CD8-positive, alpha-beta memory T cell (primary cell): Measurements from ENCODE around the gene TNFRSF1B. TPM values are rescaled to one million over a fixed set of nuclear protein-coding genes. Genes with fewer than 3 reads are reported as not detected.

ENCODE experiments used
- CTCF ChIA-PET: fragments of 350-600 bp; sonication (Branson Sonifier 250); formaldehyde crosslinking; loops from one replicate; lab custom pipeline; 2021; ENCODE audit warnings: antibody characterized with exemption; lab: Charles Lee
- POLR2A ChIA-PET: fragments of 350-600 bp; sonication (Branson Sonifier 250); formaldehyde crosslinking; loops from one replicate; lab custom pipeline; 2021; ENCODE audit warnings: antibody characterized with exemption; lab: Charles Lee
- DNase-seq, 5 donors: peaks; one replicate each; pipeline versions ENCODE4 v3.0.0 to v3.0.0-alpha.2; 2020 to 2022; ENCODE audit warnings: mixed read lengths in 1 of 5
- H3K27ac ChIP-seq: one replicate; pipeline ENCODE4 v1.7.0; 2013; ENCODE audit warnings: low read depth, mild to moderate bottlenecking, low read length, moderate library complexity
- H3K27me3 ChIP-seq: 2 replicates; pipeline ENCODE4 v1.7.0; 2013; ENCODE audit warnings: low read length, mild to moderate bottlenecking; ENCODE audit not compliant: insufficient read depth, poor library complexity, severe bottlenecking
- H3K36me3 ChIP-seq: 2 replicates; pipeline ENCODE4 v1.7.0; 2013; ENCODE audit warnings: mild to moderate bottlenecking, low read length, moderate library complexity; ENCODE audit not compliant: insufficient read depth
- H3K4me1 ChIP-seq: 2 replicates; pipeline ENCODE4 v1.7.0; 2013; ENCODE audit warnings: mild to moderate bottlenecking, low read length, moderate library complexity; ENCODE audit not compliant: insufficient read depth
- H3K4me3 ChIP-seq: 2 replicates; pipeline ENCODE4 v1.7.0; 2013; ENCODE audit warnings: mild to moderate bottlenecking, low read length
- H3K9me3 ChIP-seq: 2 replicates; pipeline ENCODE4 v1.7.0; 2013; ENCODE audit warnings: mild to moderate bottlenecking, low read length
- H3K27ac Mint-ChIP-seq, 8 donors: one replicate each; pipeline ENCODE4 v1.8.0; 2020 to 2021; ENCODE audit warnings: mixed read lengths in 8 of 8, mild to moderate bottlenecking in 6 of 8, inconsistent platforms in 3 of 8, moderate library complexity in 3 of 8
- H3K27me3 Mint-ChIP-seq, 2 donors: one replicate each; pipeline ENCODE4 v1.8.0; 2020 to 2021; ENCODE audit warnings: mixed read lengths in 2 of 2, mild to moderate bottlenecking in 1 of 2, moderate library complexity in 1 of 2
- H3K36me3 Mint-ChIP-seq, 3 donors: one replicate each; pipeline ENCODE4 v1.8.0; 2020 to 2021; ENCODE audit warnings: mixed read lengths in 3 of 3, inconsistent platforms in 1 of 3, mild to moderate bottlenecking in 1 of 3
- H3K4me1 Mint-ChIP-seq, 3 donors: one replicate each; pipeline ENCODE4 v1.8.0; 2020 to 2021; ENCODE audit warnings: mixed read lengths in 3 of 3, inconsistent platforms in 1 of 3, mild to moderate bottlenecking in 1 of 3
- H3K4me3 Mint-ChIP-seq, 7 donors: one replicate each; pipeline ENCODE4 v1.8.0; 2020 to 2021; ENCODE audit warnings: mixed read lengths in 7 of 7, mild to moderate bottlenecking in 6 of 7, moderate library complexity in 4 of 7, inconsistent platforms in 2 of 7
- H3K9me3 Mint-ChIP-seq, 5 donors: one replicate each; pipeline ENCODE4 v1.8.0; 2020 to 2022; ENCODE audit warnings: mixed read lengths in 5 of 5, mild to moderate bottlenecking in 3 of 5, moderate library complexity in 2 of 5, inconsistent platforms in 1 of 5
- polyA plus RNA-seq: library from polyadenylated mRNA; unstranded; fragments of 300-500 nt; fragmentation: Illumina TruSeq; gene quantifications from one replicate; pipeline ENCODE4 v1.2.3, GENCODE V29; 2021
- total RNA-seq, 2 experiments: library from RNA; stranded (reverse); gene quantifications; one replicate each; pipeline ENCODE4 v1.2.3, GENCODE V29; 2021

Gene TNFRSF1B
- total and polyA plus RNA-seq, 3 experiments from 2014 or later: 164 to 174 (median 169) TPM

DNA sequence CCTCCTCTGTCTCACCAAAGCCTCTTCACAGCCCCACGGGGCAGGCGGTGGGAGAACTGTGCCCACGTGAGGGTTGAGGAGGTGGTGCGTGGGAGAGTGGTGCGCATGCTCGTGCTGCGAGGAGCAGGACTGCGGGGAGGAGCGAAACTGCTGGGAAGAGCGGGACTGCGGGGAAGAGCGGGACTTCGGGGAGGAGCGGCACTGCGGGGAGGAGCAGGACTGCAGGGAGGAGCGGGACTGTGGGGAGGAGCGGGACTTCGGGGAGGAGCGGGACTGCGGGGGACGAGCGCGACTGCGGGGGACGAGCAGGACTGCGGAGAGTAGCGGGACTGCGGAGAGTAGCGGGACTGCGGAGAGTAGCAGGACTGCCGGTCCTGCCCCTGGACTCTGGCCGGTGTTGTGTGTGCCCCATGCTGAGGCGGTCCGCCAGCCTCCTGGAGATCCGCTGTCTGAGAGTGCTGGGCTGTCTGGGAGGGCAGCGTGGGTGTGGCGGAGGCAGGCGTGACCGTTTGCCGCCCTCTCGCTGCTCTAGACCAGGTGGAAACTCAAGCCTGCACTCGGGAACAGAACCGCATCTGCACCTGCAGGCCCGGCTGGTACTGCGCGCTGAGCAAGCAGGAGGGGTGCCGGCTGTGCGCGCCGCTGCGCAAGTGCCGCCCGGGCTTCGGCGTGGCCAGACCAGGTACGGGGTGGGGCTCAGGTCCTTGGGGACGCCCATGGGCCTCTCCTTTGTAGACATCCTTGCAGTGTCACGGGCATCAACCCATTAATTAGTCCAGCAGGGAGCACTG, 24.6 kb downstream of the TNFRSF1B start:
- no peaks in the 10 kb centered on the region for H3K27me3 Mint-ChIP-seq
- Histone ChIP-seq H3K27me3 (no peaks in the 10 kb centered on the region), H3K36me3 (peaks cover 53% of the 10 kb centered on the region), H3K27ac (no peak overlapping the region), H3K9me3 (no peaks in the 10 kb centered on the region), H3K4me1 (peaks cover 9% of the 10 kb centered on the region), H3K4me3 (no peak overlapping the region)
- DNase-seq: no peak
- ChIA-PET POLR2A (no interaction called here), CTCF (interaction anchor here (0.9 to 1.5 kb wide), 5 partner anchors 9 to 429 kb away, joined by 3 to 7 read pairs (median 4); no protein-coding TSS in a partner anchor)
- no peaks in the 10 kb centered on the region for H3K9me3 Mint-ChIP-seq
- H3K4me3 Mint-ChIP-seq: peak overlapping the region in 1 of 7 donors; percentile 40
- peaks cover 10 to 86% (median 15%) of the 10 kb centered on the region in 3 donors for H3K36me3 Mint-ChIP-seq
- H3K27ac Mint-ChIP-seq: peak overlapping the region in 5 of 8 donors; percentile 15 to 94 (median 58)
- H3K4me1 Mint-ChIP-seq: peaks cover 29 to 60% (median 37%) of the 10 kb centered on the region in 3 donors

DNA sequence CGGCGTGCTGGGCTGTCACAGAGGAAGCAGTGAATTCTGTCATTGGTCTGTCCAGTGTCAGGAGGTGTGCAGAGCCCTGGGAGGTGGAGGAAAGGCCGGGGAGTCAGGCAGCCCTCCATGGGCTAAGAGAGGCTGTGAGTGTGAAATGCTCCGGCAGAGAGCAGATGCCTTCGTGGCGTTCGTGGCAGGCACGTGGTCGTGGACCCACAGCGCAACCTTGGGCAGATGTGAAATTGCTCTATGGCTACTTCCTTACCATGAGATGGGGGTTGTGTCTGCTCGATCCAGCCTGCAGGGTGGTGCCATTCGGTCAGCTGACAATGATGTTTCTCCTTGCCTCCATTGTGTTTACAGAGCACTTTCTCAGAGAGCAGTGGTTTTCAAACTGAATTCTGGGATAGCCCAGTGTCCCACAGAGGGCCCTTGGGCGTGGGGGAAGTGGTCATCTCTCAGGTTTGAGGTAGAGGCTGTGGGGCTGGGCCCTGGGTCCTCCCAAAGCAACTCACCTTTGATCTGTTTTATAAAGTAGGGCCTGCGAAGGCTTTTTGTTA, 27.9 kb downstream of the TNFRSF1B start:
- CTCF ChIA-PET: no interaction called here
- Histone ChIP-seq H3K27me3 (no peaks in the 10 kb centered on the region), H3K9me3 (no peaks in the 10 kb centered on the region), H3K4me1 (peaks cover 4% of the 10 kb centered on the region), H3K4me3 (no peak overlapping the region), H3K27ac (no peak overlapping the region), H3K36me3 (peaks cover 43% of the 10 kb centered on the region)
- DNase-seq: no peak
- H3K36me3 Mint-ChIP-seq: peaks cover 10 to 81% (median 12%) of the 10 kb centered on the region in 3 donors
- peaks cover 15 to 40% (median 17%) of the 10 kb centered on the region in 3 donors for H3K4me1 Mint-ChIP-seq
- H3K9me3 Mint-ChIP-seq: no peaks in the 10 kb centered on the region
- H3K27me3 Mint-ChIP-seq: no peaks in the 10 kb centered on the region
- POLR2A ChIA-PET: no interaction called here
- H3K27ac Mint-ChIP-seq: peak overlapping the region; percentile 35 to 94 (median 83)
- no peak overlapping the region for H3K4me3 Mint-ChIP-seq

DNA sequence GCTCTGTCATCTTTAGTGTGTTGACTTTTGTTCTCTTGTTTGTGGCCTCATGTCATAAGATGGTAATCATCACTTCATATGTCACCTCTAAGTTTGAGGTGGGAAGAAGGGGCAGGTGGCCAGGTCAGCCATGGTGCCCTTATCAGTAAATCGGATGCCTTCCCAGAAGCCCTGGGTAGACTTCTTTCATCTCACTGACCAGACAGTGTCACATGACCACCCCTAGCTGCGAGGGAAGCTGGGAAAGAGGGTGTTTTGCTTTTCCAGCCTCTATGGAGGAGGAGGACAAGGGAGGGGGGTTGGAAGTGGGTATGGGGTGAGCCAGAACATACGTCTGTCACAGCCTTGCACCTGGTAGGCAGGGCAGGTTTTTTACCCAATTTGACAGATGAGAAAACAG, 28.6 kb downstream of the TNFRSF1B start:
- peaks cover 42% of the 10 kb centered on the region for H3K36me3 ChIP-seq
- H3K9me3 Mint-ChIP-seq: no peaks in the 10 kb centered on the region

DNA sequence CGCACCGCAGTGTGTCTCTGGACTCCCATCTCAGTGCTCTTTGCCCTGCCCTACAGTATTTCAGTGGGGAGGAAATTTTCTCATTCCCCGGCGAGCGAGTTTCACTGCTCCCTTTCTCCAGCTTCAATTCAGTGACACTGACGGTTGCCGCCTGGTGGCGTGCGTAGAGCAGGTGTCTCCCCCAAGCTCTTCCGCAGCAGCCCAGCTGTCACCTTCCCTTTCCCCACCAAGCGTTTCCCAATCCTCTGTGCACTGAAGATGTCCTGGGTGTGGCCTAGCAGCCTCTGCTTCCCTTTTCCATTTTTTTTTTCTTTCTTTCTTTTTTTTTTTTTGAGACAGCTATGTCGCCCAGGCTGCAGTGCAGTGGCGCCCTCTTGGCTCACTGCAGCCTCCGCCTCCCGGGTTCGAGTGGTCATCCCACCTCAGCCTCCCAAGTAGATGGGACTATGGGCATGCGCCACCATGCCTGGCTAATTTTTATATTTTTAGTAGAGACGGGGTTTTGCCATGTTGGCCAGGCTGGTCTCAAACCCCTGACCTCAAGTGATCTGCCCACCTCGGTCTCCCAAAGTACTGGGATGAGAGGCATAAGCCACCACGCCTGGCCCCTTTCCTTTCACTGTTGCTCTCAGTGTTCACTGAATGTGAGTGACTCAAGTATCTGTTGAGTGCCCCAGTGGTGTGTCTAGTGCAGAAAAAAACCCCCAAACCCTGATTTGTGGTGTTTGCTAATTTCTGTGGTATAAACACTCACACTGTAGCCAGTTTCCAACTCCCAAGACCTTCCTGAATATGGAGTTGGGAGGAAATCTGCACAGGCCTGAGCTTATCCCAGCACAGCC, 30.1 kb downstream of the TNFRSF1B start:
- Mint-ChIP-seq H3K4me3 (no peak overlapping the region), H3K27me3 (no peaks in the 10 kb centered on the region), H3K36me3 (peaks cover 10 to 78% (median 12%) of the 10 kb centered on the region in 3 donors), H3K4me1 (peaks cover 24 to 53% (median 27%) of the 10 kb centered on the region in 3 donors), H3K9me3 (no peaks in the 10 kb centered on the region), H3K27ac (peak overlapping the region in 4 of 8 donors; percentile 9 to 86 (median 44))
- Histone ChIP-seq H3K27me3 (no peaks in the 10 kb centered on the region), H3K4me3 (no peak overlapping the region), H3K9me3 (no peaks in the 10 kb centered on the region), H3K27ac (no peak overlapping the region), H3K36me3 (peaks cover 33% of the 10 kb centered on the region), H3K4me1 (peaks cover 11% of the 10 kb centered on the region)
- POLR2A ChIA-PET: no interaction called here
- no peak for DNase-seq
- CTCF ChIA-PET: interaction anchor here (1.0 to 16.9 kb wide), 6 partner anchors 12 to 76 kb away, joined by 3 to 348 read pairs (median 4); no protein-coding TSS in a partner anchor

More for the DNA sequence above, 28.6 kb downstream of the TNFRSF1B start:
- H3K27ac Mint-ChIP-seq: peak overlapping the region; percentile 35 to 94 (median 83)
- Histone ChIP-seq H3K9me3 (no peaks in the 10 kb centered on the region), H3K27me3 (no peaks in the 10 kb centered on the region), H3K4me3 (no peak overlapping the region), H3K27ac (no peak overlapping the region), H3K4me1 (peaks cover 4% of the 10 kb centered on the region)
- DNase-seq: no peak
- H3K4me1 Mint-ChIP-seq: peaks cover 17 to 43% (median 18%) of the 10 kb centered on the region in 3 donors
- H3K4me3 Mint-ChIP-seq: no peak overlapping the region
- H3K27me3 Mint-ChIP-seq: no peaks in the 10 kb centered on the region
- ChIA-PET POLR2A (no interaction called here), CTCF (interaction anchor here (1.4 to 16.9 kb wide), 3 partner anchors 13 to 74 kb away, joined by 3 to 348 read pairs (median 12); no protein-coding TSS in a partner anchor)
- peaks cover 10 to 82% (median 12%) of the 10 kb centered on the region in 3 donors for H3K36me3 Mint-ChIP-seq

DNA sequence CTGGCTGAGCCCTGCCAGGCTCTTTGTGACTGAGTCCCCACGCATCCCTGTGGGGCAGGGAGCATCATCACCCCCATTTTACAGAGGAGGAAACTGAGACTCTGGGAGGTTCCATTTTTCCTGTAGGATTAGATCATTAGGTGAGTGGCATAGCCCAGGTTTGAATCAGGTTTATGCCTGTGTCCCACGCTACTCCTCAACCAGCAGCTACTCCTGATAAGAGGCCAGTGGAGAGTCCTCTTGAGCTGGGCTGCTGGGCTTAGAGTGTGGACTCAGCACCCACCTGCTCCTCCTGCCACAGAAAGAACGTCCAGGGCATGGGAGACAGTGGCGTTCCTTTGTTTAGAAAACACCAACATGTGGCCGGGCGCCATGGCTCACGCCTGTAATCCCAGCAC, 30.7 kb downstream of the TNFRSF1B start:
- peaks cover 10 to 77% (median 12%) of the 10 kb centered on the region in 3 donors for H3K36me3 Mint-ChIP-seq
- ChIA-PET CTCF (interaction anchor here (1.5 to 16.9 kb wide), 4 partner anchors 11 to 76 kb away, joined by 3 to 348 read pairs (median 9); no protein-coding TSS in a partner anchor), POLR2A (no interaction called here)
- no peak overlapping the region for H3K4me3 Mint-ChIP-seq
- peaks cover 31% of the 10 kb centered on the region for H3K36me3 ChIP-seq
- H3K4me1 ChIP-seq: peaks cover 17% of the 10 kb centered on the region
- H3K27me3 Mint-ChIP-seq: no peaks in the 10 kb centered on the region
- H3K9me3 Mint-ChIP-seq: no peaks in the 10 kb centered on the region
- H3K27ac ChIP-seq: no peak overlapping the region
- DNase-seq: no peak
- H3K27me3 ChIP-seq: no peaks in the 10 kb centered on the region
- H3K27ac Mint-ChIP-seq: peak overlapping the region in 2 of 8 donors; percentile 54 to 91
- H3K9me3 ChIP-seq: no peaks in the 10 kb centered on the region
- H3K4me3 ChIP-seq: no peak overlapping the region
- H3K4me1 Mint-ChIP-seq: peaks cover 27 to 58% (median 28%) of the 10 kb centered on the region in 3 donors

DNA sequence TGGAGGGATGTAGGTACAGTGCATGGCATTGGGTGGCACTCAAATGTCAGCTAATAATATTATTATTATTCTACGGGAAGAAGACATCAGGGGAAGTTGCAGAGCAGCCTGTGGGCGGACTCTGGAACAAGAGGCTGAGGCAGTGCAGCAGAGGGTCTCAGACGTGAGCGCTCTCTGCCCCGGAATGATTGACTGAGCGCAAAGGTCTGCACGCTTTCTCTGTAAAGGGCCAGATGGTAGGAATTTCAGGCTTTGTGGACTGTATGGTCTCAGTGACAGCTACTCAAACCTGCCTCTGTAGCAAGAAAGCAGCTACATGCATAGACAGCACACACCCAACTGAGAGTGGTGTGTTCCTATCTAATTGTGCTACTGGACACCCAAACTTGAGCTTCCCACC, 33.4 kb downstream of the TNFRSF1B start:
- Mint-ChIP-seq H3K27ac (peak overlapping the region in 7 of 8 donors; percentile 20 to 84 (median 77)), H3K9me3 (no peaks in the 10 kb centered on the region), H3K4me1 (peaks cover 44 to 69% (median 53%) of the 10 kb centered on the region in 3 donors), H3K27me3 (no peaks in the 10 kb centered on the region), H3K4me3 (peak overlapping the region in 1 of 7 donors; percentile 81), H3K36me3 (peaks cover 4 to 74% (median 7%) of the 10 kb centered on the region in 3 donors)
- no peaks in the 10 kb centered on the region for H3K9me3 ChIP-seq
- H3K4me1 ChIP-seq: peaks cover 40% of the 10 kb centered on the region
- ChIA-PET POLR2A (interaction anchor here (1.1 kb wide), 1 partner anchor 50 kb away, joined by 3 read pairs; no protein-coding TSS in a partner anchor), CTCF (interaction anchor here (0.9 to 16.9 kb wide), 3 partner anchors 8 to 79 kb away, joined by 4 to 348 read pairs (median 7); no protein-coding TSS in a partner anchor)
- H3K36me3 ChIP-seq: peaks cover 16% of the 10 kb centered on the region
- H3K27ac ChIP-seq: no peak overlapping the region
- H3K4me3 ChIP-seq: no peak overlapping the region
- H3K27me3 ChIP-seq: no peaks in the 10 kb centered on the region
- no peak for DNase-seq
